NCI-H748 (cell line): ENCODE data around the gene SH3RF2.

Experiments used
- DNase-seq: peaks from one replicate; lab custom pipeline; 2025; ENCODE audit not compliant: unreplicated experiment; lab: John Stamatoyannopoulos, UW

SH3RF2 gene

DNA sequence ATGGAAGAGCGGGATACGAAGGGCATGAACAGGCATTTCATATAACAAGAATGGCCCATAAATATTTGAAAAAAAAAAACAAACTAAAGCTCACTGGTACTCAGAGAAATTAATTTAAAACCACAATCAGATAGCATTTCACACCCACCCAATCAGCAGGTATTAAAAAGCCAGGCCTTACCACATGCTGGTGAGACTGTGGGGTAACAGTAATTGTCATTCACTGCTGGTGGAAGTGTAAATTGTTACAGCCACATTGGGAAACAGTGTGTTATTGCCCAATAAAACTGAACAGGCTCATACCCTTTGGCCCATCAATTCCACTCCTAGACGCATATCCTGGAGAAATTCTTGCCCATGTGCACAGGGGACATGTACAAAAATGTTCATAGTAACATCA lies 103.0 kb downstream of the SH3RF2 start:
- DNase-seq = no peak

DNA sequence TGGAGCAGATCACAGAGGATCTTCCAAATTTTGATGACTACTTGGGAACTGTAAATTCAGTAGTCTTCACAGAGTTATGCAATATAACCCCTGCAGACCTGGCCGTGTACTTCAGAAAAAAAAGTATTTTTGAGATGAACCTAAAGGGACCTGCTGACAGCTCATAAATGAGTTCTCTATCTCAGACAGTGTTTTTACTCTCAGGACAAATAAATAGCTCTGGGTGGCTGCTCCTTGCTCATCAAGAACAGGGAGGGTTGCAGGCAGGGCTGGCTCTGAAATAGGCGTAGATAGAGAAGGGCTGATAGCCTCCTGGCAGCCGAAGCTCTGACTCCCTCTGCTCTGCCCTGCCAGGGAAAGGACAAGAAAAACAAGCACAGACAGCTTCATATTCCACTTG lies 104.1 kb downstream of the SH3RF2 start:
- DNase-seq = no peak

DNA sequence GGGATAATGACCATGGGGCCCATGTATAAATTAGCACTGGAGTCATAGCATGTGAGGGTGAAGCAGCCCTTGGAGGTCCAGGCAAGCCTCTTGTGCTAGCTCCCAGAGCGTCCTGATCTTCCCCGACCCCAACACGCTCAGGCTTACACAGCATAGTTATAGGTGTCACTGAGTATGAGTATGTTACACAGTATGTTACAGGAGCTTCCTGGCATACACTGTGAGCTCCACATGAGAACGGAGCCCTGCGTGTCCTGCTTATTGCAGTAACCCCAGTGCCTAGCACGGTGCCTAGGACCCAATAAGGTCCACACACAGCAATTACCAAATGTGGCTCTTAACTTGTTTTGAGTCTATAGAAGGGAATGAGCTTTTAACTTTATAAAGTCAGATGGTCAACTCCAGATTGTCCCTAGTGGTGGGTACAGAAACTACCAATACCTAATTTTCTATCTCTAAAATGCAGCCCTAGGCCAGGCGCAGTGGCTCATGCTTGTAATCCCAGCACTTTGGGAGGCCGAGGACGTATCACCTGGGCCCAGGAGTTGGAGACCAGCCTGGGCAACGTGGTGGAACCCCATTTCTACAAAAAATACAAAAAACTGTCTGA lies 104.9 kb downstream of the SH3RF2 start:
- DNase-seq = no peak

DNA sequence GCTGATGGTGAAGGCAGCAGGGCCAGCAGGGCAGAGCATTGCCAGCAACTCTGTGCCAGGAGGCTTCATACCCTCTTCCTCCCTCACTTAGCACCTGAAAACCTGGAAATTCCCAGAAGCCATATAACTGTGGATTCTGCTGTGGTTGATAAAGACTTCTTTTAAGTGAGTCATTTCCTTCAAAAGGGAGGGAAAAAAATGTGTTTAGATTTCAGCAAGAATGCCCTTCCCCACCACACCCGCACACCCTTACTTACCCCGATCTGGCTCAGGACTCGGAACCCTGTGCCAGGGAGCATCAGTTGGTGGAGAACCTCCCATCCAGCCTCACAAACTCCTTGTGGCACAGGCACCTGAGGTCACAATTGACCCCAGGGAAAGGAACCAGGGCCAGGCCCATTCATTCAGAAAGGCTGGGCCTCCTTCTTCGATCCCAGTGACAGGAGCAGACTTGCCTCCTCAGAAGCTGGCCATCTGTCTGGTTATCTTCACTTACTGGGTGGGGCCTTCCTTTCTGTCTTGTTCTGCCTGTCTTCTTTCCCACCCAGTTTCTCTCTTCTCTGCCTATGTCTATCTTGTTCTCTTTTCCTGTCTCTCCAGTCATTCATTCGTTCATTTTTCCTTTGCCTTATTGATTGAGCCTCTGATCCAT lies 106.4 kb downstream of the SH3RF2 start:
- DNase-seq = no peak

DNA sequence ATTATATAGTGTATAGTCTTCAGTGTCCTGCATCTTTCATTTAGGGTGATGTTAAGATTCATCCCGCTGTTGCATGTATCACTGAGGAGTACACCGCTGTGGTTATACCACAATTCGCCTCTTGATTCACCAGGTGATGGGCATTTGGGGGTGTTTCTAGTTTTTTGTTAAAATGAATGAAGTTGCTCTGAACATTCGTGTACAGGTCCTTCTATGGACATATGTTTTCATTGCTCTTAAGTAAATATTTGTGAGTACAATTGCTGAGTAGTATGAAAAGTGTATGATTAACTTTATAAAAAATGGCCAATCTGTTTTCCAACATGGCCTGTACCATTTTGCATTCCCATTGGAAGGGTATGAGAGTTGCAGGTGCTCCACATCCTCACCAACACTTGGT lies 107.3 kb downstream of the SH3RF2 start:
- DNase-seq = no peak

DNA sequence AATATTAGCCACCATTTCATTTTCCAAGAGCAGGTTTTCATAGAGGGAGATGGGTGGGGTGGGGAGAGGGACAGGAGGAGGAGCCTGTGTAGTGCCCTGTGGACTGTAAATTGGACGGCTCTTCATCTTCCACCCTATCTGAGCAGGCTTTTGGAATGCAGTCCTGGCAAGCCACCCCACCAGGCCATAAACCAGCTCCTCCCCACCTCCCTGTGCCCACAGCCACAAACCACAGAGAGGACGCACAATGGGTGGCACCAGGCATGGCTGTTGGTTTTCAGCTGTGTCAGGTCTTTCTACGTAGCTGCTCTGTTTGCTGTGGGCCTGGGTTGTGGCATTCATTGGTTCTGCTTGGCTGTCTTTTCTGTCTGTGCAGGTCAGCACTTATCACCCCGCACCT lies 111.0 kb downstream of the SH3RF2 start:
- DNase-seq = no peak

DNA sequence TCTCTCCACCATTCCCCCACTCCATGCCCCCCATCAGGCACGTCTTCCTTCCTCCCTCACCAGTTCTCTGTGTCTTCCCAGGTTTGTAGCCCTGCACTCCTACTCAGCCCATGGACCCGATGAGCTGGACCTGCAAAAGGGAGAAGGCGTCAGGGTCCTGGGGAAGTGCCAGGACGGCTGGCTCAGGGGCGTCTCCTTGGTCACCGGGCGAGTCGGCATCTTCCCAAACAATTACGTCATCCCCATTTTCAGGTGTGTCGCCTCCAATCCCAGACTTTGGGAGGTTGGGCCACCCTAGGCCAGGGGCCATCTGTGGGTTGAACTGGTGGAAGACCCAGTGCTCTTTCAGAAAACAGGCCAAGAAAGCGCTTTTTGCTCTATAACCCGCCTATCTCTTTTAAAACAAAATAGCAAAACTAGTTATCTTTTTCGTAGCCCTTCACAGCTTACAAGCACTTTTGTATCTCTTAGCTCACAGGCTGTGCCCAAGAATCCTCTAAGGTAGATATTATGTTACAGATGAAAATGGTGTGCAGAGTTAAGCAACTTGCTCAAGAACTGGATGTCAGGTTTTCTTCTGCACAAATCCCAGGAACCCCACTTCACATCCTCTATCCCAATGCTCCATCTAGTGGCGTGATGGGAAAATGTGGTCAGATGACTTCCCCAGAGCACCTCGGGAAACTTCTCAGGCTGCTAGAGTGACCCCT lies 112.8 kb downstream of the SH3RF2 start:
- peak; percentile 65 for DNase-seq

DNA sequence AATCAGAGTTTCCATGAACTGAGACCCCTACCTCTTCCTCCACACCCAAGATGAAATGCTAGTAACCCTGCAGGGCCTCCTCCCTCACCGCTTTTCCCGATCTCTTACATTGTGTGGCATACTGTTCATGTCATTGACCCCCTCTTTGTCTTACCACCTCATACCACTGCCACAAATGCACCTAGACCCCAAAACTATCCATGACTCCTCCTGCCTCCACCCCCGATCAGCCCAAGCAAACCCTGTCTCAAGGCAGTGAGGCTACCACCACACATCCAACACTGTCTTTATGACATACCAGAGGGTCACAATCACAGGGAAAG lies 113.3 kb downstream of the SH3RF2 start:
- no peak for DNase-seq

DNA sequence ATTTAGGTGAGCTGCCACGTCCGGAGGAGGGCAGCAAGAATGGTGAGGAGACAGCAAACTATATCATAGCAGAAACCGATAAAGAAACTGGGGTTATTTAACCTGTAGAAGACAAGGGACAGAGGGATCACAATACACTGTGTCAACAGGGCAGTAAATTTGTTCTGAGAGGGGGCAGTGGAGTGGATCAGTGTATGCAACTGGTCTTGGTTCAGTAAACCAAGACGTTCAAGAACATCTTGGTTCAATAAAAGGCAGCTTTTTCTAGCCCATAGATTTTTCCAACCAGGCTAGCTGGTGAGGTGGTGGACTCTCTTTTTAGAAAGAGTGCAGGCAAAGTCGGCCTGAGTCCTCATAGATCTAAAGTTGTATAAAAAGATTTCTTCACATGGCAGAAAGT lies 113.7 kb downstream of the SH3RF2 start:
- DNase-seq = no peak

DNA sequence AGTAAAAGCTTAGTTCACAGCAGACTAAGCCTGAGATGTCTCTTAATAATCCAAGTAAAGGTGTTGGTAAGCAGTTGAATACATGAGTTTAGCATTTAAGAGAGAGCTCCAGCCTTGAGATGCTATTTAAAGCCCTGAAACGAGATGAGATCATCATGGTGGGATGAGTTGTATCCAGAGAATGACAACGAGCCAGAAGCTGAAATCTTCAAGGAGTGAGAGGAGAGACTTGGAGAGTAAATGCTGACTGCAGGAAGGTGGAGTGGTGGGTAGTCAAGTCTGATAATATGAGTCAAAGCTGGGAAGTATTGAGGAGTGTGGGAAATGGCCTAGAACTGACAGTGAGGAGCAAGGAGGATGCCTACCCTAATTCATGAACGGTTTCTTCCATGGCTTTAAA lies 115.3 kb downstream of the SH3RF2 start:
- no peak for DNase-seq

DNA sequence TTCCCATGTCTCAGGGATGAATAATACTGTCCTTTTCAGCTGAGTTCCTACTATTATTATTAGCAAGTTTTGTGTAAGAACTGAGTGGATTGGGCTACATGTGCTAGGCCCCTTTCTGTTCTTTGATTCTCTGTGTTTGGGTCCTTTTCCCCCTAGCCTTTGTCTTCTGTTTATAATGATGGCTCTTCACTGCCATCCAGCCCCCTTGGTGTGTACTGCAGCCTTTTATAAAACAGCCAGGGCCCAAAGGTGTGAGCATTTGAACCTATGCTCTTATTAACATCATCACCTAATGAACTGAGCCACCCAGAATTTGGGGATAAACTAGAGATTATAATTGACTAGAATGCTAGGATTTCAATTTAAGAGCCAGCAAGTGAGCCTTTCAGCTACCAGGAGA lies 116.4 kb downstream of the SH3RF2 start:
- peak; percentile 28 for DNase-seq

DNA sequence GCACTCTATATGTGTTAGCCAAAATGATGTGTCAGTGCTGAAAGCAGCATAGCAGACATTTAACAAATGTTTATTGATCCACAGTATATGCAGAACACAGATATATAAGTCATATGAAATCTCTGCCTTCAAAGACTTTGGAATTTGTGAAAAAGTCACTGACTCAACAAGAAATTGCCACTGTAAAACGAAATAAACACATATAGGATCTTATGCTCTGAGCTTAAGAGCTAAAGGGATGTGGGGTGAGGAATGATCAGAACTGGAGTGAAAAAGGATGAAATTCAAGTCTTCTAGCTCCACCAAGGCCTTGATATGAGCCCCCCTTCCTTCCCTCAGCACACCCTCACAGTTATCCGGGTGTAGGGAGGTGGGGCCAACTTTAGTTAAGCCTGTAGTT lies 119.1 kb downstream of the SH3RF2 start:
- DNase-seq = no peak

DNA sequence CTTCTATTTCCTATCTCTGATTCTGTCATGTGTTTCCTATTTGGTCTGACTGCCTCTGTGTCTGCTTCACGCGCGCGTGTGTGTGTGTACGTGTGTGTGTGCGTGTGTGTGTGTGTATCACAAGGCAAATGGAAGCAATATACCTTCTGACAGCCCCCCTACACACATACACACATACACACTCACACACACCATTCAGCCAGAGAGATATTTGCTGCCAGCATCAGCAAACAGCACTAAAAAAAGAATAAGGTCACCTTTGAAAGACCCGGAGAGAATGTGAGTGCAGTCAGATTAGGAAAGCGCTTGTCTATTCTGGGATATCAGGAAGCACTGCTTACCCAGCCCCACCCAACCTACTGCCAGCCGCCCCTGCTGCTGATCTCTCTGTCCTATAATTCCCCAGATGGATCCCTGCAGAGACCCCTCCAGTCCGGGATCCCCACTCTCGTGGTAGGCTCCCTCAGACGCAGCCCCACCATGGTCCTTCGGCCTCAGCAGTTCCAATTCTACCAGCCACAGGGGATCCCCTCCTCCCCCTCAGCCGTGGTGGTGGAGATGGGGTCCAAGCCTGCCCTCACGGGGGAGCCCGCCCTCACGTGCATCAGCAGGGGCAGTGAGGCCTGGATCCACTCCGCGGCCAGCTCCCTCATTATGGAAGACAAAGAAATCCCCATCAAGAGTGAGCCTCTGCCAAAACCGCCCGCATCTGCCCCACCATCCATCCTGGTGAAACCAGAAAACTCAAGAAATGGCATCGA lies 123.3 kb downstream of the SH3RF2 start:
- DNase-seq = no peak

DNA sequence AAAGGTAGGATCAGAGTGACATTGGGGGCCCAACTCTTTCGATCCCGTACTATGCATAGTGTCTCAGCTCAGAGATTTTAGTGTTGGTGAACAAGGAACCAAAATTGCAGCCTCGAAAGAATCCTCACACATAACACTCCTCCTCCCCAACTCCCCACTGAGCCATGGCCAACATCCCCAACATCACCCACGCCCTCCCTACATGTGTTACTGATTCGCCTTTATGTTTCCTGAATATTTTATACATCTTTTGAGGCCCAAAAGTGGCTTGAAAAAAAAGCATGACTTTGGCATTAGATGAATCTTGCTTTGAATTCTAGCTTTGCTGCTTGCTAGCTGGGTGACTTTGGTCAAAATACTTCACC lies 123.8 kb downstream of the SH3RF2 start:
- DNase-seq = no peak

DNA sequence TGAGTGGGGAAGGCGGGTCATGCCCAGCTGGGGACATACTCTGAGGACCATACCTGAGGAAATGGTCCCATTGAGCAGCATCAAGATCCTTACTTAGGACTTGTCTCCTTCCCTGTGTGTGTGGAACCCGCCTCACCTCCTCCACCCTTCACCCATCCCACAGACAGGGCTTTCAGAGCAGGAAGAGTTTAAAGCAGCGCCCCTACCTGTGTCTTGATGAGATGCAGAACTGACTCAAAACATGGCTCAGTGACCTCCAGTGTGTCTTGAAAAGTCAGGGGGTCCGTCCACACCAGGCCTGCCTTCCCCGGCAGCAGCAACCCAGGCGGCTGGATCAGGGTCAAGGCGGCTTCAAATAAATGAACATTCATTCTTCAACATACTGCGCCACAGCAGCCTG lies 130.6 kb downstream of the SH3RF2 start:
- no peak for DNase-seq

DNA sequence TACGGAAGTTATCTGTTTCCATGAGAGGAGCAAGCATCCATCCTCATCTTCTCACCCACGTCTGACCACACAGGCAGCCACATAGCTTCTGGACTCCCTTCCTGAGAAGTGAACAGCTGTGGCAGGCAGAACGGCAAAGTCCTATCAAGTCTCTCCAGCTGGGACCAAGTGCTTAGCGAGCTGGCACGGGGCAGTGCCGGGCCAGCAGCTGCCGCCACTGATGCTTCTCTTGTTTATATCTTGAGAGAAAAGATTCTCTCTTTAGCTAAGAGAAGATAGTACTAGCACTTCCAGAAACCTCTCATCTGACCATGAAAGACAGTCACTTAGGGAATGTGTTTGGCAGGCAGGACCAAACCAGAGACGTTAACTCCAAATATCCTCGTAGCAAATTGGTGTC lies 131.8 kb downstream of the SH3RF2 start:
- no peak for DNase-seq

DNA sequence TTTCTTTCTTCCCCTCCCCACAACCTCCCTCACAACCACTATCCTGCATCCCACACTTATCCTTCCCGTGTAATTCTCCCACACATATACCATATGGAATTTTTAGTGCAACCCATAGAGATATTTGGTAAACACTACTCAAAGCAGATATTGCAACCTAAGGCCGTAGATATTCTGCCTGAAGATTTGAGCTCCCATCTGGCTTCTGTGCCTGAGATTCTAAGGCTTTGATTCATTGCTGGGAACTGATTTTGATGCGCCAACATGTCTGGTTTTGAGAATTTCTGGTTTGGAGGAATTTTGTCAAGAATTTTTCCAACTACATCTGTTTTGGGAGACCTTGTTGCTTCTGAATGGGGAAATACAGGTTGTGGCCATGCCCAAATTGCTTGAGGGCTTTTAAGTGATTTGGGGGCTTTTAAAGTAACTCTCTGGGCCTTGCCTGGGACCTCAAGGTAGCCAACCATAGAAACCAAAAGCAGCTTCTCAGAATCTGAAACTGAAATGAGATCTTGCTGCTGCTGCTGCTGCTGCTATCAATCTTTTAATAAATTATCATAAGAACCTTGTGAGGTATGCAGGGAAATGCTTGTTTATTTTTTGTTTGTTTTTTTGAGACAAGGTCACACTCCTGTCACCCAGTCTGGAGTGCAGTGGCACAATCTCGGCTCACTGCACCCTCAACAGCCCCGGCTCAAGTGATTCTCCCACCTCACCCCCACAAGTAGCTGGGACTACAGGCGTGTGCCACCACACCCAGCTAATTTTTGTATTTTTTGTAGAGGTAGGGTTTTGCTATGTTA lies 132.8 kb downstream of the SH3RF2 start:
- no peak for DNase-seq

DNA sequence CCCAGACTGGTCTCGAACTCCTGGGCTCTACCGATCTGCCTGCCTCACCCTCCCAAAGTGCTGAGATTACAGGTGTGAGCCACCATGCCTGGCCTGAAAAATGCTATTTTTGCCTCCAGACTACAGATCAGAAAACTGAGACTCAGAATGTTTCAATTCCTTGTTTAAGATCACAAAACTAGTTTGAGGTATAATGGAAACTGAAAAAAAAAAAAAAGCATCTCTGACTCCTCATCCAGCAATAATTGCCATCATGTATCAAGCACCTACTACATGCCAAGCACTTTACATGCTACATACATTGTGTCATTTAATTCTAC lies 133.4 kb downstream of the SH3RF2 start:
- DNase-seq = no peak

DNA sequence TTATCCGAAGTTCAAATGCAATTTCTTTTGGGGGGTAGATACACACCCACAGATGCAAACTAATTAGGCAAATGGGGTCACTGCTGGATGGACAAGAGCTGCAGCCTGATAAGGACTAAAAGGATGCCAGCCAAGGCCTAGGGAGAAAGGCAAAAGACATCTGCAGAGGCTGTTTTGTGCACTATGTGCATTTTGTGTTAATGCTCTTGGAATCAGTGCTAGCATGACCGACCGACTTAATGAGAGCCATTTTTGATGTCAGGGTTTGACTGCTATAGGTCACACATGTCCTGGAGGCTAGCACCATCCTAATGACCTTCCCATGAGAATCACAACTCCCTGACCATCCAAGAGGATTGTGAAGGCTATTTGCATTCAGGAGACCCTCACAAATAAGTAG lies 134.4 kb downstream of the SH3RF2 start:
- no peak for DNase-seq

DNA sequence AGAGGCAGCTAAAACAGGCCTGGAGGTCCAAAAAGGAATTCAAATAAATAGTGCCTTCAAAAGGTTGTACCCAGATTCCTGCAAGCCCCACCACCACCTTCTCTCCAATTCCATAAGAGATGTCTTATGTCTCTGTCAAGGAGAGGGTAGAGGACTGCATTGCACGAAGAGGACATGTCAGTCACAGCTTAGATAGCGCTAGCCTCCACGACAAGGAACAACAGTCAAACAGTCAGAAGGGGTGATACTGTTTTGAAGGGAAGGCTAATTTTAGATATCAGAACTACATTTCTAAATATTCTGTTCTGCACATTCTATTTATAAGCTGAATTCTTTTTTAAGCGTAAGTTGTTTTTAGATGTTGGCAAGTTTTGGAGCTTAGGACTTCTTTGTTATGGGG lies 134.8 kb downstream of the SH3RF2 start:
- no peak for DNase-seq

DNA sequence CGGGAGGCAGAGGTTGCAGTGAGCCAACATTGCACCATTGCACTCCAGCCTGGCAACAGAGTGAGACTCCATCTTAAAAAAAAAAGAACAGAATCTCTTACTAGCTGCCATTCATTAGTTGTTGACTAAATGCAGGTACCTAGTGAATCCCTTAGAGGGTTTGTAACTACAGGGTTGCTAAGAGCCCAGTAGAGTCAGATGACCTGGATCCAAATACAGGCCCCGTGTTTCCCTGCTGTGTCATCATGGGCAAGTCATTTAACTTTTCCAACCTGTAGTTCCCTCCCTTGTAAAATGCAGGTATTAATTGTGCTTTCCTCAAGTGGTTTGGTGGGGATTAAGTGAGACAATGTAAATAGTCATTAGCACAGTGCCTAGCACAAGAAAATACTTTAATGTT lies 136.2 kb downstream of the SH3RF2 start:
- peak; percentile 88 for DNase-seq
